Retinal pigment epithelial cell (primary cell): Measurements from ENCODE around the gene MRPS35.

Experiments used
- DNase-seq: peaks from one replicate; pipeline ENCODE4 v3.0.0-alpha.2; 2010; ENCODE audit warnings: low read depth
- H3K4me3 ChIP-seq: 2 replicates; pipeline ENCODE4 v1.5.1; 2011; ENCODE audit warnings: mild to moderate bottlenecking, low read length, control low read depth, moderate library complexity
- CTCF ChIP-seq: conservative IDR thresholded peaks from 2 replicates; pipeline ENCODE4 v1.5.1; 2011; ENCODE audit warnings: low read depth, low read length, control low read depth, inconsistent platforms

The MRPS35 gene

GRCh38 chr12:27693403-27693802 is 17.2 kb upstream of the MRPS35 start:
- H3K4me3 ChIP-seq = no peak overlapping the region
- no peak for TF ChIP-seq CTCF
- DNase-seq = no peak

- TF ChIP-seq CTCF = no peak
- no peak for DNase-seq
- H3K4me3 ChIP-seq = no peak overlapping the region
These were observed 14.9 kb upstream of the MRPS35 start for GRCh38 chr12:27695556-27696292.

GRCh38 chr12:27696293-27696652 is 14.4 kb upstream of the MRPS35 start, which contains the start of gene REP15:
Gene REP15 (plus strand): TSS chr12:27696447. CDS start chr12:27696563, 116 bp downstream.
- no peak for TF ChIP-seq CTCF
- no peak for DNase-seq
- no peak within 1 kb of the TSS for H3K4me3 ChIP-seq

GRCh38 chr12:27696864-27697564 is 13.6 kb upstream of the MRPS35 start:
- TF ChIP-seq CTCF = no peak
- H3K4me3 ChIP-seq = no peak overlapping the region
- DNase-seq = no peak

GRCh38 chr12:27703720-27704452 is 6.7 kb upstream of the MRPS35 start:
- DNase-seq = peak; percentile 50
- TF ChIP-seq CTCF = peak; percentile 91
- H3K4me3 ChIP-seq = no peak overlapping the region

GRCh38 chr12:27705263-27705662 is 5.4 kb upstream of the MRPS35 start:
- DNase-seq = no peak
- no peak for TF ChIP-seq CTCF
- no peak overlapping the region for H3K4me3 ChIP-seq
